ENCODE data around the gene GNAI2. TPM values are rescaled to one million over a fixed set of nuclear protein-coding genes. Genes with fewer than 3 reads are reported as not detected.

Gene GNAI2
- total and polyA plus RNA-seq, 2 donors from 2014 or later: 141 to 245 TPM

DNA sequence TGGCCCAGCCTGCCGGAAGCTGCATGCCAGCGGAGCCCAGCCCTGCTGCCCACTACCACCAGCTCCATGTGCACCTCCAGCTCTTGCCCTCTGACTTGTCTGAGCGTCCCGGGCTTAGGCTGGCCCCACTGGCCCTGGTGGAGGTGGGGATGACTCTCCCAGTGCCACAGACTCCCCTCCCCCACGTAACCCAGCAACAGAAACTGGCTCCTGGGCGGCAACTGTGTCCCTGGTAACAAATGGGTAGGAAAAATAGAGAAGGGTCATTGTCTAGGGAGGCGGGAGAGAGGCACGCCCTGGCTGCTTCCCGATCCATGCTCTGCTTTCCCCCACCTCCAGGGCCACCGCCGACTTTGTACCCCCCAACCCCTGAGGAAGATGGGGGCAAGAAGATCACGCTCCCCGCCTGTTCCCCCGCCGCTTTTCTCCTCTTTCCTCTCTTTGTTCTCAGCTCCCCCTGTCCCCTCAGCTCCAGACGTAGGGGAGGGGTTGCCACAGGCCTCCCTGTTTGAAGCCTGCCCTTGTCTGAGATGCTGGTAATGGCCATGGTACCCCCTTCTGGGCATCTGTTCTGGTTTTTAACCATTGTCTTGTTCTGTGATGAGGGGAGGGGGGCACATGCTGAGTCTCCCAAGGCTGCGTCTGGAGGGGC lies 22.2 kb downstream of the GNAI2 start:
- Histone ChIP-seq H3K27me3 (ENCODE audit: control insufficient read depth, insufficient read depth, low read length) (no peaks in the 10 kb centered on the region), H3K9me3 (ENCODE audit: control insufficient read depth in 2 of 3, insufficient read depth in 1 of 3, low read length in 3 of 3) (no peaks in the 10 kb centered on the region), H3K4me1 (ENCODE audit: control insufficient read depth in 2 of 3, insufficient read depth in 2 of 3, low read depth in 1 of 3, low read length in 3 of 3) (peaks cover 0 to 21% (median 0%) of the 10 kb centered on the region in 3 donors), H3K4me3 (ENCODE audit: low read length in 3 of 3) (no peak overlapping the region), H3K9ac (ENCODE audit: low read length in 3 of 3) (no peak overlapping the region), H3K36me3 (ENCODE audit: control insufficient read depth in 2 of 3, insufficient read depth in 3 of 3, low read length in 3 of 3) (peaks cover 4 to 30% (median 14%) of the 10 kb centered on the region in 3 donors), H3K27ac (ENCODE audit: low read depth in 2 of 2, low read length in 2 of 2) (peak overlapping the region in 1 of 2 donors; percentile 28)
- TF ChIP-seq, protein P1, sequence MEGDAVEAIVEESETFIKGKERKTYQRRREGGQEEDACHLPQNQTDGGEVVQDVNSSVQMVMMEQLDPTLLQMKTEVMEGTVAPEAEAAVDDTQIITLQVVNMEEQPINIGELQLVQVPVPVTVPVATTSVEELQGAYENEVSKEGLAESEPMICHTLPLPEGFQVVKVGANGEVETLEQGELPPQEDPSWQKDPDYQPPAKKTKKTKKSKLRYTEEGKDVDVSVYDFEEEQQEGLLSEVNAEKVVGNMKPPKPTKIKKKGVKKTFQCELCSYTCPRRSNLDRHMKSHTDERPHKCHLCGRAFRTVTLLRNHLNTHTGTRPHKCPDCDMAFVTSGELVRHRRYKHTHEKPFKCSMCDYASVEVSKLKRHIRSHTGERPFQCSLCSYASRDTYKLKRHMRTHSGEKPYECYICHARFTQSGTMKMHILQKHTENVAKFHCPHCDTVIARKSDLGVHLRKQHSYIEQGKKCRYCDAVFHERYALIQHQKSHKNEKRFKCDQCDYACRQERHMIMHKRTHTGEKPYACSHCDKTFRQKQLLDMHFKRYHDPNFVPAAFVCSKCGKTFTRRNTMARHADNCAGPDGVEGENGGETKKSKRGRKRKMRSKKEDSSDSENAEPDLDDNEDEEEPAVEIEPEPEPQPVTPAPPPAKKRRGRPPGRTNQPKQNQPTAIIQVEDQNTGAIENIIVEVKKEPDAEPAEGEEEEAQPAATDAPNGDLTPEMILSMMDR (IDR thresholded peaks at IDR 0.05; ENCODE audit: borderline replicate concordance, extremely low read depth, insufficient read depth): no peak
- intact Hi-C loops (cut with DNase I): no loop called here
- DNase-seq (peak in 2 of 5 donors; percentile 22 to 71), FAIRE-seq (no peak)

DNA sequence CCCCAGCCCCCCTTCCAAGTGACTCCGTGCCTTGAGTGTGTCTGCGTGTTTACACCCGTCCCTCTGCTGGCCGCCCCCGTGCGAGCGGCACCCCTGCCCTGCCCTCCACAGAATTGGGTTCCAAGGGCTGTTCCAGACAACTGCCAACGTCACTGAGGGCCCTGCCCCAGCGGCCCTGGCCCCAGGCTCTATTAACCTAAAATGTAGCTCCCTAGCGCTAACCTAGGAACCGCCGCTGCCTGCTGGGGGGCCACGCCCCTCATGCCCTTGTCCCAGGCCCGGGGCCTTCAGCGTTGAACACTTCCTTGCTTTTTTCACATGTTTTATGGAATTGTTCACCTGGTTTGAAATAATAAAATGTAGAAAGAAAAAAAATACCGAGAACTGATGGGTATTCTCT lies 23.0 kb downstream of the GNAI2 start:
- Histone ChIP-seq H3K27ac (ENCODE audit: low read depth in 2 of 2, low read length in 2 of 2) (peak overlapping the region in 1 of 2 donors; percentile 92), H3K9ac (ENCODE audit: low read length in 3 of 3) (no peak overlapping the region), H3K9me3 (ENCODE audit: control insufficient read depth in 2 of 3, insufficient read depth in 1 of 3, low read length in 3 of 3) (no peaks in the 10 kb centered on the region), H3K27me3 (ENCODE audit: control insufficient read depth, insufficient read depth, low read length) (no peaks in the 10 kb centered on the region), H3K4me1 (ENCODE audit: control insufficient read depth in 2 of 3, insufficient read depth in 2 of 3, low read depth in 1 of 3, low read length in 3 of 3) (peaks cover 0 to 21% (median 0%) of the 10 kb centered on the region in 3 donors), H3K4me3 (ENCODE audit: low read length in 3 of 3) (no peak overlapping the region), H3K36me3 (ENCODE audit: control insufficient read depth in 2 of 3, insufficient read depth in 3 of 3, low read length in 3 of 3) (peaks cover 4 to 27% (median 13%) of the 10 kb centered on the region in 3 donors)
- FAIRE-seq: no peak
- TF ChIP-seq, protein P1 (IDR thresholded peaks at IDR 0.05; ENCODE audit: borderline replicate concordance, extremely low read depth, insufficient read depth): no peak
- peak in 1 of 5 donors; percentile 74 for DNase-seq
- intact Hi-C loops (cut with DNase I): no loop called here

DNA sequence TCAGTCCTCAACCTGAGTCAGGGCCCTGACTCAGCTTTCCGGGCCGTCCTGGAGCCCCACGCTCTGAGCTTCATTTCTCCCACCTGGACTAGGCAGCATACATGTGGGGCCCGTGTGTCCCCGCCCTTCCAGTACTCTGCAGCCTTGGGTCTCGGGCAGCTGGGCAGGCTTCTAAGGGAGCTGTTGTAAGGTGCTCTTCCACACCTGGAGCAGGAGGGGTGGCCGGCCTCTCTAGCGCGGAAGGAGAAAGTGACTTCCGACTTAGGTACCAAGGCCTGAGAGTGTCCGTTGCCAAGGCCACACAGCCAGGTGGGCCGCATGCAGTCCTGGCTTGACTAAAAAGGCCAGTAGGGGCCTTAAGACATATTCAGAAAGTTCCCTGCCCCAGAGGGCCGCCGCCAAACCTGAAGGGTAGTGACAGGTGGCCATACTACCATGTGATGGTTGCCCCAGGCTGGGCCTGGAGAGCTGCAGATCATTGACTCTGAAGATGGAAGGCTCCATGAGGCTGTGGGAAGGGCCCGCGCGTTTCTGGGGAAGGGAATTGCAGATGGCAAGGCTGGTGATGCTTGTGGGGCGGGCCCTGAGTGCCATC lies 23.5 kb downstream of the GNAI2 start:
- TF ChIP-seq, protein P1 (IDR thresholded peaks at IDR 0.05; ENCODE audit: borderline replicate concordance, extremely low read depth, insufficient read depth): no peak
- Histone ChIP-seq H3K9me3 (ENCODE audit: control insufficient read depth in 2 of 3, insufficient read depth in 1 of 3, low read length in 3 of 3) (no peaks in the 10 kb centered on the region), H3K36me3 (ENCODE audit: control insufficient read depth in 2 of 3, insufficient read depth in 3 of 3, low read length in 3 of 3) (peaks cover 4 to 21% (median 13%) of the 10 kb centered on the region in 3 donors), H3K4me1 (ENCODE audit: control insufficient read depth in 2 of 3, insufficient read depth in 2 of 3, low read depth in 1 of 3, low read length in 3 of 3) (peaks cover 0 to 24% (median 0%) of the 10 kb centered on the region in 3 donors), H3K27me3 (ENCODE audit: control insufficient read depth, insufficient read depth, low read length) (no peaks in the 10 kb centered on the region), H3K9ac (ENCODE audit: low read length in 3 of 3) (peak overlapping the region in 1 of 3 donors; percentile 71), H3K27ac (ENCODE audit: low read depth in 2 of 2, low read length in 2 of 2) (peak overlapping the region; percentile 92), H3K4me3 (ENCODE audit: low read length in 3 of 3) (no peak overlapping the region)
- intact Hi-C loops (cut with DNase I): no loop called here
- DNase-seq (peak in 1 of 5 donors; percentile 36), FAIRE-seq (no peak)

All from kidney (tissue), 14 donors.